Lower leg skin (tissue), 4 donors: ENCODE data around the gene LMCD1. TPM values are rescaled to one million over a fixed set of nuclear protein-coding genes. Genes with fewer than 3 reads are reported as not detected.

Experiments
- DNase-seq, 2 donors: peaks; one replicate each; pipeline ENCODE4 v3.0.0-alpha.2; 2019; ENCODE audit warnings: low spot score in 2 of 2
- H3K4me3 ChIP-seq: fragments of 200-600 bp; sonication (generic); 2 replicates; pipeline ENCODE4 v1.5.1; 2017; ENCODE audit warnings: mild to moderate bottlenecking, low read depth; ENCODE audit not compliant: poor library complexity, severe bottlenecking
- CTCF ChIP-seq, 3 donors: fragments of 450-650 bp; IDR thresholded peaks; one replicate each; pipeline ENCODE4 v1.5.1; 2016; ENCODE audit warnings: antibody characterized with exemption in 3 of 3, mild to moderate bottlenecking in 3 of 3, moderate library complexity in 2 of 3
- POLR2A ChIP-seq, 2 donors: fragments of 450-650 bp; IDR thresholded peaks; one replicate each; pipeline ENCODE4 v1.6.1; 2016 to 2017; ENCODE audit warnings: antibody characterized with exemption in 2 of 2, mild to moderate bottlenecking in 1 of 2, moderate library complexity in 1 of 2
- WGBS, 2 donors: methylation state at CpG; one replicate each; pipeline ENCODE4 v1.1.5; 2018; 5-methylcytosine and 5-hydroxymethylcytosine counted together
- intact Hi-C: fragments of 100-400 bp; cut with DNase I; formaldehyde crosslinking; loops from one replicate; pipeline ENCODE4 v1.15.0; 2023; ENCODE audit warnings: low total_unique reads
- total RNA-seq, 4 donors: library from RNA; depleted of rRNA; stranded (reverse); fragments of >200 nt; gene quantifications; one replicate each; pipeline ENCODE4 v1.1.0, GENCODE V29; 2016

The LMCD1 gene
- total RNA-seq, 4 donors from 2014 or later: 40.4 to 81.5 (median 54.1) TPM

GRCh38 chr3:8516783-8517182 is 15.2 kb downstream of the LMCD1 start:
- H3K4me3 ChIP-seq: no peak overlapping the region
- no peak for DNase-seq
- 91% methylated on average over 2 of the region's 2 CpGs for WGBS, 2 donors
- intact Hi-C loops: no loop called here
- TF ChIP-seq POLR2A (IDR thresholded peaks at IDR 0.05): no peak
- TF ChIP-seq CTCF (IDR thresholded peaks at IDR 0.05): no peak

- intact Hi-C loops: no loop called here
- TF ChIP-seq CTCF (IDR thresholded peaks at IDR 0.05) (no peak), POLR2A (IDR thresholded peaks at IDR 0.05) (no peak)
- DNase-seq: no peak
- H3K4me3 ChIP-seq: no peak overlapping the region
- WGBS, 2 donors: 59 to 64% methylated on average over 2 of the region's 2 CpGs
Observed at GRCh38 chr3:8517487-8517886, 15.9 kb downstream of the LMCD1 start.

- 80 to 86% methylated on average over 2 of the region's 2 CpGs for WGBS, 2 donors
Observed at GRCh38 chr3:8518138-8518537, 16.5 kb downstream of the LMCD1 start.

GRCh38 chr3:8519156-8519555 is 17.5 kb downstream of the LMCD1 start:
- DNase-seq: no peak
- intact Hi-C loops: no loop called here
- TF ChIP-seq CTCF (IDR thresholded peaks at IDR 0.05): no peak
- TF ChIP-seq POLR2A (IDR thresholded peaks at IDR 0.05): no peak
- no peak overlapping the region for H3K4me3 ChIP-seq
- WGBS, 2 donors: 61 to 62% methylated on average over 3 of the region's 3 CpGs

More at GRCh38 chr3:8518138-8518537, 16.5 kb downstream of the LMCD1 start:
- DNase-seq: no peak
- intact Hi-C loops: no loop called here
- TF ChIP-seq POLR2A (IDR thresholded peaks at IDR 0.05) (no peak), CTCF (IDR thresholded peaks at IDR 0.05) (no peak)
- H3K4me3 ChIP-seq: no peak overlapping the region

- DNase-seq: no peak
- no peak overlapping the region for H3K4me3 ChIP-seq
- TF ChIP-seq CTCF (IDR thresholded peaks at IDR 0.05) (no peak), POLR2A (IDR thresholded peaks at IDR 0.05) (no peak)
- intact Hi-C loops: no loop called here
- 54 to 59% methylated on average over 2 of the region's 2 CpGs for WGBS, 2 donors
Observed at GRCh38 chr3:8519774-8520448, 18.3 kb downstream of the LMCD1 start.
